Measurements from ENCODE around the gene CUL9. TPM values are rescaled to one million over a fixed set of nuclear protein-coding genes. Genes with fewer than 3 reads are reported as not detected.

The CUL9 gene
- polyA plus RNA-seq, 1 donor from 2014 or later = 65.0 TPM

GRCh38 chr6:43262000-43262779, 80.2 kb downstream of the CUL9 start:
- H3K9me2 ChIP-seq (ENCODE audit: insufficient read depth, low read length) = no peaks in the 10 kb centered on the region
- no peak overlapping the region for H2AFZ ChIP-seq (ENCODE audit: low read depth, low read length)
- no peaks in the 10 kb centered on the region for H3K9me3 ChIP-seq (ENCODE audit: low read length)
- H3K9ac ChIP-seq (ENCODE audit: low read length) = no peak overlapping the region
- H3K79me2 ChIP-seq (replicated peaks; ENCODE audit: insufficient read depth, low read length) = no peaks in the 10 kb centered on the region
- no peaks in the 10 kb centered on the region for H3F3A ChIP-seq (ENCODE audit: insufficient read depth, low read length, poor library complexity, severe bottlenecking)
- H4K20me1 ChIP-seq (ENCODE audit: insufficient read depth) = no peaks in the 10 kb centered on the region
- H3K4me2 ChIP-seq (ENCODE audit: low read length) = no peak overlapping the region
- H3K4me3 ChIP-seq (ENCODE audit: low read length) = no peak overlapping the region
- peaks cover 4% of the 10 kb centered on the region for H3K36me3 ChIP-seq (ENCODE audit: insufficient read depth, low read length)
- H3K27me3 ChIP-seq (ENCODE audit: insufficient read depth, low read depth, low read length) = no peaks in the 10 kb centered on the region
- TF ChIP-seq REST (IDR thresholded peaks at IDR 0.05; ENCODE audit: borderline replicate concordance) (no peak), TAF1 (IDR thresholded peaks at IDR 0.05; ENCODE audit: low read depth) (no peak)
- H3K27ac ChIP-seq (ENCODE audit: low read length) = no peak overlapping the region

- no peaks in the 10 kb centered on the region for H3K27me3 ChIP-seq (ENCODE audit: insufficient read depth, low read depth, low read length)
- H3K36me3 ChIP-seq (ENCODE audit: insufficient read depth, low read length) = peaks cover 4% of the 10 kb centered on the region
- no peak overlapping the region for H3K9ac ChIP-seq (ENCODE audit: low read length)
- H3K27ac ChIP-seq (ENCODE audit: low read length) = no peak overlapping the region
- no peaks in the 10 kb centered on the region for H3K79me2 ChIP-seq (replicated peaks; ENCODE audit: insufficient read depth, low read length)
- no peaks in the 10 kb centered on the region for H3F3A ChIP-seq (ENCODE audit: insufficient read depth, low read length, poor library complexity, severe bottlenecking)
- H3K9me3 ChIP-seq (ENCODE audit: low read length) = no peaks in the 10 kb centered on the region
- no peak overlapping the region for H3K4me3 ChIP-seq (ENCODE audit: low read length)
- no peaks in the 10 kb centered on the region for H4K20me1 ChIP-seq (ENCODE audit: insufficient read depth)
- no peak overlapping the region for H3K4me2 ChIP-seq (ENCODE audit: low read length)
- no peaks in the 10 kb centered on the region for H3K9me2 ChIP-seq (ENCODE audit: insufficient read depth, low read length)
- no peak overlapping the region for H2AFZ ChIP-seq (ENCODE audit: low read depth, low read length)
- TF ChIP-seq MXI1 (conservative IDR thresholded peaks at IDR 0.05; ENCODE audit: poor library complexity, severe bottlenecking) (no peak), TAF1 (IDR thresholded peaks at IDR 0.05; ENCODE audit: low read depth) (no peak), RAD21 (conservative IDR thresholded peaks at IDR 0.05) (no peak), SMC3 (conservative IDR thresholded peaks at IDR 0.05; ENCODE audit: poor library complexity) (no peak), EZH2 (IDR thresholded peaks at IDR 0.05; ENCODE audit: borderline replicate concordance, insufficient read depth, low read length, poor library complexity, severe bottlenecking) (no peak), POLR2AphosphoS5 (IDR thresholded peaks at IDR 0.05) (no peak), CTCF (IDR thresholded peaks at IDR 0.05; ENCODE audit: poor library complexity, severe bottlenecking) (no peak), EP300 (conservative IDR thresholded peaks at IDR 0.05; ENCODE audit: poor library complexity, severe bottlenecking) (no peak), REST (IDR thresholded peaks at IDR 0.05; ENCODE audit: borderline replicate concordance) (no peak)
Observed at GRCh38 chr6:43262780-43263313, 80.9 kb downstream of the CUL9 start.
